Keratinocyte (primary cell): Measurements from ENCODE around the gene HEYL.

Source experiments
- EZH2 ChIP-seq: IDR thresholded peaks from one replicate; pipeline ENCODE4 v1.6.1; 2012; ENCODE audit warnings: inconsistent platforms, mild to moderate bottlenecking, low read length, moderate library complexity
- TF ChIP-seq, protein P1 (sequence below), 3 experiments: IDR thresholded peaks in 1 of 3; conservative IDR thresholded peaks in 1 of 3; optimal IDR thresholded peaks in 1 of 3; 2 replicates in 2 of 3; 3 replicates in 1 of 3; pipeline versions ENCODE3 to v1.5.1; 2011; ENCODE audit warnings: low read length in 3 of 3, mild to moderate bottlenecking in 3 of 3, moderate library complexity in 2 of 3, control low read depth in 1 of 3, inconsistent platforms in 1 of 3; ENCODE audit not compliant: insufficient read depth in 2 of 3; ENCODE audit errors: extremely low read depth in 1 of 3

DNA sequence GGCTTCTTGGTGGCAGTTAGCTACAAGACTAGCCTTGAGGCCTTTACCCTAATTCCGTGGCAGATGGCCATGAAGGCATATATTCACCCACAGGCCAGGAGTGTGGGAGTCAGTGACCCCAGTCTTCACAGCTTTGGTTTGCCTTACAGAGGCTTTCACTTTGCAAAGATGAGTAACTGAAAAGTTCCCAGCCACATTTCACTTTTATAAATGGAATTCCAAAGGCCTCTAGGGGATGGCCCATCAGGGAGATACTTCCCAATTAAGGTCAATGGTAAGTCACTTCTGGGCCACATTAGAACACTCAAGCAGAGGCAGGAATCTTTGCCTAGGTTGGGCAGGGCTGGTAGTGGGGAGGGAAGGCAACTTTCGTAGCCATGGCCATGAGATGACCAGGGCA is 13.1 kb upstream of the HEYL start:
- TF ChIP-seq, protein P1, sequence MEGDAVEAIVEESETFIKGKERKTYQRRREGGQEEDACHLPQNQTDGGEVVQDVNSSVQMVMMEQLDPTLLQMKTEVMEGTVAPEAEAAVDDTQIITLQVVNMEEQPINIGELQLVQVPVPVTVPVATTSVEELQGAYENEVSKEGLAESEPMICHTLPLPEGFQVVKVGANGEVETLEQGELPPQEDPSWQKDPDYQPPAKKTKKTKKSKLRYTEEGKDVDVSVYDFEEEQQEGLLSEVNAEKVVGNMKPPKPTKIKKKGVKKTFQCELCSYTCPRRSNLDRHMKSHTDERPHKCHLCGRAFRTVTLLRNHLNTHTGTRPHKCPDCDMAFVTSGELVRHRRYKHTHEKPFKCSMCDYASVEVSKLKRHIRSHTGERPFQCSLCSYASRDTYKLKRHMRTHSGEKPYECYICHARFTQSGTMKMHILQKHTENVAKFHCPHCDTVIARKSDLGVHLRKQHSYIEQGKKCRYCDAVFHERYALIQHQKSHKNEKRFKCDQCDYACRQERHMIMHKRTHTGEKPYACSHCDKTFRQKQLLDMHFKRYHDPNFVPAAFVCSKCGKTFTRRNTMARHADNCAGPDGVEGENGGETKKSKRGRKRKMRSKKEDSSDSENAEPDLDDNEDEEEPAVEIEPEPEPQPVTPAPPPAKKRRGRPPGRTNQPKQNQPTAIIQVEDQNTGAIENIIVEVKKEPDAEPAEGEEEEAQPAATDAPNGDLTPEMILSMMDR (optimal IDR thresholded peaks at IDR 0.05 in 1 of 3, IDR thresholded peaks at IDR 0.05 in 1 of 3, conservative IDR thresholded peaks at IDR 0.05 in 1 of 3; ENCODE audit: extremely low read depth in 1 of 3, insufficient read depth in 2 of 3, low read length in 3 of 3): no peak
- TF ChIP-seq EZH2: no peak
